B cell (primary cell): Measurements from ENCODE around the gene FBRS. TPM values are rescaled to one million over a fixed set of nuclear protein-coding genes. Genes with fewer than 3 reads are reported as not detected.

Source experiments
- ATAC-seq: fragments of 200-7000 bp; cut with Tn5 transposase; one replicate; pipeline ENCODE4 v1.10.0; 2021; ENCODE audit warnings: low read depth, mild to moderate bottlenecking, moderate number of reproducible peaks, moderate library complexity
- CTCF ChIA-PET: fragments of 350-600 bp; sonication (Branson Sonifier 250); formaldehyde crosslinking; loops from one replicate; lab custom pipeline; 2021; ENCODE audit warnings: antibody characterized with exemption, inconsistent platforms; lab: Charles Lee
- POLR2A ChIA-PET: fragments of 350-600 bp; sonication (Branson Sonifier 250); formaldehyde crosslinking; loops from one replicate; lab custom pipeline; 2021; ENCODE audit warnings: antibody characterized with exemption; lab: Charles Lee
- DNase-seq: peaks from one replicate; pipeline ENCODE4 v3.0.0; 2013
- H2AFZ ChIP-seq: 2 replicates; pipeline ENCODE4 v1.6.1; 2012; ENCODE audit warnings: mild to moderate bottlenecking, low read depth, low read length; ENCODE audit not compliant: insufficient read depth, poor library complexity, severe bottlenecking
- H3K27ac ChIP-seq, 2 donors: 1 replicate in 1 of 2; 2 replicates in 1 of 2; pipeline ENCODE4 v1.5.1; 2012 to 2013; ENCODE audit warnings: low read length in 2 of 2, mild to moderate bottlenecking in 2 of 2, moderate library complexity in 1 of 2
- H3K27me3 ChIP-seq, 4 experiments: fragments of 200-600 bp in 1 of 4; sonication (generic) in 1 of 4; replicated peaks in 1 of 4; 1 replicate in 2 of 4; 2 replicates in 2 of 4; pipeline versions ENCODE4 v1.6.1 to v1.7.0; 2013 to 2016; ENCODE audit warnings: low read length in 3 of 4, mild to moderate bottlenecking in 2 of 4, mixed read lengths in 1 of 4, moderate library complexity in 1 of 4; ENCODE audit not compliant: insufficient read depth in 4 of 4, control insufficient read depth in 3 of 4; ENCODE audit errors: control extremely low read depth in 1 of 4
- H3K36me3 ChIP-seq, 2 experiments: replicated peaks in 1 of 2; 1 replicate in 1 of 2; 2 replicates in 1 of 2; pipeline versions ENCODE4 v1.6.1 to v1.7.1; 2013; ENCODE audit warnings: low read length in 1 of 2; ENCODE audit not compliant: insufficient read depth in 2 of 2, control insufficient read depth in 1 of 2; ENCODE audit errors: control extremely low read depth in 1 of 2, extremely low read depth in 1 of 2
- H3K4me1 ChIP-seq, 2 donors: fragments of 200-600 bp in 1 of 2; sonication (generic) in 1 of 2; 1 replicate in 1 of 2; 2 replicates in 1 of 2; pipeline versions ENCODE4 v1.5.1 to v1.6.1; 2013 to 2017; ENCODE audit warnings: low read length in 2 of 2; ENCODE audit not compliant: control insufficient read depth in 2 of 2, insufficient read depth in 2 of 2
- H3K4me2 ChIP-seq: replicated peaks from 2 replicates; pipeline ENCODE3; 2012; ENCODE audit warnings: mild to moderate bottlenecking, low read depth, low read length; ENCODE audit not compliant: poor library complexity, severe bottlenecking
- H3K4me3 ChIP-seq, 5 experiments: fragments of 200-600 bp in 1 of 5; sonication (generic) in 1 of 5; 1 replicate in 3 of 5; 2 replicates in 2 of 5; pipeline versions ENCODE4 v1.5.1 to v1.7.0; 2011 to 2016; ENCODE audit warnings: low read length in 4 of 5, mild to moderate bottlenecking in 4 of 5, low read depth in 2 of 5, control low read depth in 1 of 5, moderate library complexity in 1 of 5; ENCODE audit not compliant: insufficient read depth in 1 of 5; ENCODE audit errors: control extremely low read depth in 1 of 5, extremely low read depth in 1 of 5
- H3K79me2 ChIP-seq: fragments of 200-600 bp; sonication (generic); one replicate; pipeline ENCODE4 v1.6.0; 2016; ENCODE audit warnings: low read length; ENCODE audit not compliant: control insufficient read depth, insufficient read depth
- H3K9ac ChIP-seq: fragments of 200-600 bp; sonication (generic); 2 replicates; pipeline ENCODE4 v1.6.1; 2017; ENCODE audit warnings: mild to moderate bottlenecking, low read length, moderate library complexity
- H3K9me3 ChIP-seq, 3 donors: one replicate each; pipeline versions ENCODE4 v1.6.1 to v1.7.1; 2013; ENCODE audit warnings: low read length in 2 of 3; ENCODE audit not compliant: control insufficient read depth in 2 of 3, insufficient read depth in 1 of 3; ENCODE audit errors: control extremely low read depth in 1 of 3
- H4K20me1 ChIP-seq: 2 replicates; pipeline ENCODE4 v1.6.0; 2012; ENCODE audit warnings: mild to moderate bottlenecking, low read length; ENCODE audit not compliant: insufficient read depth, control insufficient read depth, poor library complexity, severe bottlenecking
- H3K27ac Mint-ChIP-seq: one replicate; pipeline ENCODE4 v1.8.0; 2021; ENCODE audit warnings: mixed read lengths
- H3K27me3 Mint-ChIP-seq: one replicate; pipeline ENCODE4 v1.8.0; 2021; ENCODE audit warnings: mixed read lengths
- H3K4me1 Mint-ChIP-seq: one replicate; pipeline ENCODE4 v1.8.0; 2021; ENCODE audit warnings: mixed read lengths
- H3K4me3 Mint-ChIP-seq: one replicate; pipeline ENCODE4 v1.8.0; 2021; ENCODE audit warnings: mixed read lengths
- H3K9me3 Mint-ChIP-seq: one replicate; pipeline ENCODE4 v1.8.0; 2022; ENCODE audit warnings: mixed read lengths; ENCODE audit not compliant: insufficient read depth
- CTCF ChIP-seq: fragments of 200-600 bp; IDR thresholded peaks from one replicate; pipeline ENCODE4 v1.8.0; 2022; ENCODE audit warnings: antibody characterized with exemption, mild to moderate bottlenecking
- EZH2 ChIP-seq: IDR thresholded peaks from 2 replicates; pipeline ENCODE4 v1.6.1; 2012; ENCODE audit warnings: borderline replicate concordance, low read depth, mild to moderate bottlenecking, moderate library complexity, low read length; ENCODE audit not compliant: insufficient read depth, poor library complexity, severe bottlenecking
- WGBS: methylation state at CpG from one replicate; pipeline ENCODE4 v1.1.5; 2013; ENCODE audit warnings: missing lambda C conversion rate; ENCODE audit not compliant: insufficient coverage; 5-methylcytosine and 5-hydroxymethylcytosine counted together
- intact Hi-C: fragments of 100-400 bp; cut with micrococcal nuclease; formaldehyde crosslinking; loops from one replicate; pipeline ENCODE4 v1.10.0; 2022
- polyA plus RNA-seq: library from polyadenylated mRNA; depleted of rRNA; stranded (reverse); fragments of >200 nt; gene quantifications from 2 replicates; pipeline ENCODE4 v1.2.3, GENCODE V29; 2012
- total RNA-seq, 2 donors: library from RNA; stranded (reverse); fragments of 120-200 nt in 1 of 2; gene quantifications; 1 replicate in 1 of 2; 2 replicates in 1 of 2; pipeline versions ENCODE4 v1.2.3 to v1.2.4, GENCODE V29; 2013 to 2022

Gene FBRS
- total and polyA plus RNA-seq, 2 donors (not counting 1 experiment from before 2014, with no cell fraction given), result 68.3 to 194 TPM

GRCh38 chr16:30668393-30668792, 10.2 kb downstream of the FBRS start:
- Histone ChIP-seq H2AFZ (no peak overlapping the region), H3K36me3 (peaks cover 3 to 70% of the 10 kb centered on the region in 2 experiments), H3K27ac (no peak overlapping the region), H4K20me1 (peaks cover 71% of the 10 kb centered on the region), H3K27me3 (no peaks in the 10 kb centered on the region), H3K9ac (no peak overlapping the region), H3K4me3 (no peak overlapping the region), H3K79me2 (peaks cover 12% of the 10 kb centered on the region), H3K4me2 (no peak overlapping the region), H3K9me3 (no peaks in the 10 kb centered on the region), H3K4me1 (peaks cover 0 to 4% of the 10 kb centered on the region in 2 donors)
- Mint-ChIP-seq H3K27me3 (no peaks in the 10 kb centered on the region), H3K4me3 (no peak overlapping the region), H3K9me3 (no peaks in the 10 kb centered on the region), H3K27ac (no peak overlapping the region), H3K4me1 (peaks cover 10% of the 10 kb centered on the region)
- ChIA-PET POLR2A (interaction anchor here (1.4 kb wide), 1 partner anchor 10 kb away, joined by 5 read pairs; the partner anchor contains the start of gene FBRS), CTCF (no interaction called here)
- ATAC-seq, result no peak
- no peak for TF ChIP-seq CTCF
- no peak for TF ChIP-seq EZH2
- DNase-seq, result no peak
- intact Hi-C loops, result no loop called here
- WGBS, result 94% methylated on average over 12 of the region's 12 CpGs

GRCh38 chr16:30669026-30669902, 11.0 kb downstream of the FBRS start:
- POLR2A ChIA-PET, result interaction anchor here (0.7 kb wide), 1 partner anchor 9 kb away, joined by 3 read pairs; no protein-coding TSS in a partner anchor

More at GRCh38 chr16:30669026-30669902, 11.0 kb downstream of the FBRS start:
- DNase-seq, result no peak
- Histone ChIP-seq H3K79me2 (peaks cover 7% of the 10 kb centered on the region), H3K9ac (no peak overlapping the region), H2AFZ (no peak overlapping the region), H3K36me3 (peaks cover 2 to 62% of the 10 kb centered on the region in 2 experiments), H3K4me2 (no peak overlapping the region), H3K27me3 (no peaks in the 10 kb centered on the region), H3K4me3 (no peak overlapping the region), H3K4me1 (no peaks in the 10 kb centered on the region), H3K27ac (no peak overlapping the region), H3K9me3 (no peaks in the 10 kb centered on the region), H4K20me1 (peaks cover 62% of the 10 kb centered on the region)
- ATAC-seq, result no peak
- peaks cover 5% of the 10 kb centered on the region for H3K4me1 Mint-ChIP-seq
- H3K27ac Mint-ChIP-seq, result no peak overlapping the region
- H3K9me3 Mint-ChIP-seq, result no peaks in the 10 kb centered on the region
- intact Hi-C loops, result no loop called here
- H3K27me3 Mint-ChIP-seq, result no peaks in the 10 kb centered on the region
- CTCF ChIA-PET, result no interaction called here
- TF ChIP-seq CTCF, result no peak
- TF ChIP-seq EZH2, result no peak
- WGBS, result 97% methylated on average over 36 of the region's 41 CpGs
- no peak overlapping the region for H3K4me3 Mint-ChIP-seq
